Activated T-cell treated with anti-CD3 and anti-CD28 coated beads, Interleukin-2, amount 50 U/mL, for 4 hours (primary cell): ENCODE measurements around the gene MBP. TPM values are rescaled to one million over a fixed set of nuclear protein-coding genes. Genes with fewer than 3 reads are reported as not detected.
"Not testable (repeated sequence)": the region's sequence is repeated elsewhere in the genome, so short reads cannot be mapped to it uniquely, and the experiment has no call there.

Source experiments
- ATAC-seq, 2 donors: fragments of 200-7000 bp; cut with Tn5 transposase; one replicate each; pipeline ENCODE4 v1.10.0; 2021
- DNase-seq: peaks from one replicate; pipeline ENCODE4 v3.0.0-alpha.2; 2020
- H3K27me3 Mint-ChIP-seq: one replicate; pipeline ENCODE4 v1.8.0; 2021; ENCODE audit warnings: low read depth, mixed read lengths
- H3K36me3 Mint-ChIP-seq: one replicate; pipeline ENCODE4 v1.8.0; 2022; ENCODE audit warnings: mixed read lengths; ENCODE audit not compliant: insufficient read depth
- H3K4me1 Mint-ChIP-seq: one replicate; pipeline ENCODE4 v1.8.0; 2021; ENCODE audit warnings: low read depth, mixed read lengths
- H3K4me3 Mint-ChIP-seq: one replicate; pipeline ENCODE4 v1.8.0; 2021; ENCODE audit warnings: mild to moderate bottlenecking, moderate library complexity, mixed read lengths
- H3K9me3 Mint-ChIP-seq: one replicate; pipeline ENCODE4 v1.8.0; 2021; ENCODE audit warnings: mixed read lengths
- total RNA-seq, 3 donors: library from RNA; stranded (reverse); gene quantifications; one replicate each; pipeline ENCODE4 v1.2.1, GENCODE V29; 2021

Gene MBP
- total RNA-seq, 3 donors from 2014 or later, result 28.1 to 32.9 (median 32.3) TPM

DNA sequence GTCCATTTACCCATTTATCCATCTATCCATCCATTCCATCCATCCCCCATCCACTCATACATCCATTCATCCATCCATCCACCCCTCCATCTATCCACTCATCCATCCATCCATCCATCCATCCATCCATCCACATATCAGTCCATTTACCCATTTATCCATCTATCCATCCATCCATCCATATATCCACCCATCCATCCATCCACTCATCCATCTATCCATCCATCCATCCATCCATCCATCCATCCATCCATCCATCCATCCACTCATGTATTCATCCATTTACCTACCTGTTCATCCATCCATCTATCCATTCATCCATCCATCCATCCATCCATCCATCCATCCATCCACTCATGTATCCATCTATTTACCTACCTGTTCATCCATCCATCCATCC is 113.9 kb downstream of the MBP start:
- peaks cover 46% of the 10 kb centered on the region for H3K36me3 Mint-ChIP-seq
- H3K9me3 Mint-ChIP-seq, H3K27me3 Mint-ChIP-seq, H3K4me3 Mint-ChIP-seq, ATAC-seq, DNase-seq: not testable (repeated sequence)
- peaks cover 31% of the 10 kb centered on the region for H3K4me1 Mint-ChIP-seq

DNA sequence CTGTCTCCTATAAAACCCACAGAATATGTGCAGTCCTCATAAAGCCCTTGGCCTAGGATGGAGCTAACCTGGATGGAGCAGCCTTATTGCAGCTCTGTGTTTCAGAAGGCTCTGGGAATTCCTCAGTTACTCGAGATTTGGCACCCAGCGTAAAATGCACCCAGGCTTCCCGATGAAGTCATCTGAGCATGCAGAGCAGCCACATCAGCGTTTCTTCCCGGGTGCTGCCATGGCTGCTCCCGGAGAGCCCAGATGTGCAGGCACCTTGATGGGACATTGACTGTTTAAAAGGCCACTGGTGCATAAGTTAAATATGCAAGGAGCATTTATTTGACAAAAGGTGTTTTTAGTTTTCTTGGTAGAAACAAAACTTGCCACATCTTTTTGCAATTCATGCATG is 115.2 kb downstream of the MBP start:
- peaks cover 26% of the 10 kb centered on the region for H3K4me1 Mint-ChIP-seq
- H3K36me3 Mint-ChIP-seq, result peaks cover 49% of the 10 kb centered on the region
- DNase-seq (no peak), ATAC-seq (no peak)
- H3K4me3 Mint-ChIP-seq, result no peak overlapping the region
- H3K27me3 Mint-ChIP-seq, result no peaks in the 10 kb centered on the region
- H3K9me3 Mint-ChIP-seq, result no peaks in the 10 kb centered on the region

DNA sequence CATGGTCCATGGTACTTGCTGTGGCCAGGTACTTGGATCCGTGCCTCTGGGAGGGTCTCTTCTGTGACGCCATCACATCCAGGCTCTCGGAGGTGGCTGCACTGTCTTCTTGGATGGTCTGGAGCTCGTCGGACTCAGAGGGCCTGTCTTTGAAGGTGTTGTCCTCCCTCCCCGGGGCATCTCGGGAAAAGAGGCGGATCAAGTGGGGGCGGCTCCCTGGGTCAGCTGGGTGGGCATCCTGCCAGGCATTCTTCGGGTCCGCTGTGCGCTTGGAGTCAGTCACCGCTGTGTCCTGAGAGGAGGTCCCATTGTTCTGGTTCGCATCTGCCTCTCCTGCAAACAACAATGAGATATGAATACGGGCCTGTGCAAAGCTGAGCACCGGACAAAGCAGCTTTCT is 115.6 kb downstream of the MBP start:
- H3K36me3 Mint-ChIP-seq, result peaks cover 49% of the 10 kb centered on the region
- H3K9me3 Mint-ChIP-seq, result no peaks in the 10 kb centered on the region
- no peak overlapping the region for H3K4me3 Mint-ChIP-seq
- no peak for ATAC-seq
- no peak for DNase-seq
- no peaks in the 10 kb centered on the region for H3K27me3 Mint-ChIP-seq
- H3K4me1 Mint-ChIP-seq, result peaks cover 26% of the 10 kb centered on the region

DNA sequence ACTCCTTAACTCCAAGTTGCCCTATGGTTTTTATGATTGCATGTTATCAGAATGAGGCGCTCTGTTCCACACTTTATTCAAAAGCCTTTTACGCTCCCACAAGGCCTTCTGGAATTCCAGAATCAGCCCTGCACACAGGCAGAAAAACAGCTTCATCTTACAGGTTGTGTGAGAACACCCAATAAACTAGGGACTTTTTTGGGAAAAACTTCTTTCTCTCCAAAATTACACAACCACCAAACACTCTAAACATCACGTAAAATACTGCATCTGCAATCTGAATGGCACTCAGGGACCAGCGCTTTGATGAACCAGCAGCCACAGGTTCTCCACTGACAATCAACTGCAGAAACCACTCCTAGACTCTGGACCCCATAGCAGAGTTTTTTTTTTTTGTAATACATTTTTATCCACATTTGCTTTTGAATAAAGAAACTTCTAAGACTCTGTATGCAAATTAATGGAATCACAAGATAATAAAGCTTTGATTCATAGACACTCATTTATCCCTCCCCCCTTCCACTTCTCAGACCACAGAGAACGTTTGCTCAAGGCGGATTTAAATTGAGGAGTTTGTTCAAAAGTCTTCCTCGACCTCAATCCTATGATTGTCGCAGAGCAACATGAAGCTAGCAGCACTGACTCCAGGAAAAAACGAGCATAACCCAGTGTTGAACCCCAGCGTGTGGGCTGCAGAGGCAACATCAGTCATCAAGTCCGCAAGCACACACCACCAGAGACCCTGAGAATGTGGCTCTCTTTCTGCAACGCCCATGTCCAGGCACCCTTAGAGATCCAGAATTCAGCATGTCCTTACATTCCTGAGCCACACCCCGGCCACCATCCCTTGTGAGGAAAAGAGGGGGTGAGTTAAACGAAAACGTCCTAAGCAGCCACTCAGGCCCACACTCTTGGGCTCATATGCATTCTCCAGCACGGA is 116.5 kb downstream of the MBP start:
- Mint-ChIP-seq H3K36me3 (peaks cover 46% of the 10 kb centered on the region), H3K27me3 (no peaks in the 10 kb centered on the region), H3K9me3 (no peaks in the 10 kb centered on the region), H3K4me1 (peaks cover 20% of the 10 kb centered on the region), H3K4me3 (no peak overlapping the region)
- ATAC-seq, result no peak
- no peak for DNase-seq

DNA sequence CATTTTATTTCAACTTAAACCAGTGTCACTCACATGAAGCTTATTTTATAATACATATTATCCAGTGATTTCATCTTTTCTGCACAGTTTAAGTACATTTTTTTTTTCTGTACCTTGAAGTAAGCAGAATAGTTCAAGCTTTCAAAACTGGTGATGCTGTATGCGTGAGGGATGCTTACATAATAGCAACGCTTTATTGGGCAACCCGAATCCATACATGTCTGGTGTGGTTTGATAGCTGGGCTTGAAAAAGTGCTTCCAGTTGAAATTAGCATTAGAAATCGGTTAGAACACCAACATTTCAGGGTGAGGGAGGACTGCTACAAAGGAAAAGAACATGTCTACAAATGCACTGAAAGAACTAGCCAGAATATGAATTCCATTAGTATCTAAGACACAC is 117.4 kb downstream of the MBP start:
- no peak overlapping the region for H3K4me3 Mint-ChIP-seq
- peaks cover 54% of the 10 kb centered on the region for H3K36me3 Mint-ChIP-seq
- ATAC-seq (no peak), DNase-seq (no peak)
- H3K9me3 Mint-ChIP-seq, result no peaks in the 10 kb centered on the region
- peaks cover 20% of the 10 kb centered on the region for H3K4me1 Mint-ChIP-seq
- H3K27me3 Mint-ChIP-seq, result no peaks in the 10 kb centered on the region

DNA sequence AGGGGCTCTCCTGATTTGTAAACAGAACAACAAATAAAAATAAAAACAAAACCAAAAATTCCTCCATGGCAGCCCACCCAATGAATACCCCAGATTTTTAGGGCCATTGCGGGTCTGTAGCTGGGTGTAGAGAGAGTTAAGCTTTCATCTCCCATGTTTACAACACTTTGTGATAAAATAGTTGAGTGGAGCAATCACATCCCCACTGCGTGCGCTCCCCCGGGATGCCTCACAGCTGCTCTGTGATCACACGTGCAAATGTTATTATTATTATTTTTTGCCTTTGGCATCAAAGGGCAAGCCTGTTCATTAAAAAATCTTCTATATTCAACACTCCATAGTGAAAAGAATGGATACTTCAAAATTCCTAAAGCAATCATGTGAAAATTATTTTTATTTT is 118.0 kb downstream of the MBP start:
- no peak for ATAC-seq
- Mint-ChIP-seq H3K4me3 (no peak overlapping the region), H3K4me1 (peaks cover 17% of the 10 kb centered on the region), H3K36me3 (peaks cover 49% of the 10 kb centered on the region), H3K27me3 (no peaks in the 10 kb centered on the region), H3K9me3 (no peaks in the 10 kb centered on the region)
- DNase-seq, result no peak

DNA sequence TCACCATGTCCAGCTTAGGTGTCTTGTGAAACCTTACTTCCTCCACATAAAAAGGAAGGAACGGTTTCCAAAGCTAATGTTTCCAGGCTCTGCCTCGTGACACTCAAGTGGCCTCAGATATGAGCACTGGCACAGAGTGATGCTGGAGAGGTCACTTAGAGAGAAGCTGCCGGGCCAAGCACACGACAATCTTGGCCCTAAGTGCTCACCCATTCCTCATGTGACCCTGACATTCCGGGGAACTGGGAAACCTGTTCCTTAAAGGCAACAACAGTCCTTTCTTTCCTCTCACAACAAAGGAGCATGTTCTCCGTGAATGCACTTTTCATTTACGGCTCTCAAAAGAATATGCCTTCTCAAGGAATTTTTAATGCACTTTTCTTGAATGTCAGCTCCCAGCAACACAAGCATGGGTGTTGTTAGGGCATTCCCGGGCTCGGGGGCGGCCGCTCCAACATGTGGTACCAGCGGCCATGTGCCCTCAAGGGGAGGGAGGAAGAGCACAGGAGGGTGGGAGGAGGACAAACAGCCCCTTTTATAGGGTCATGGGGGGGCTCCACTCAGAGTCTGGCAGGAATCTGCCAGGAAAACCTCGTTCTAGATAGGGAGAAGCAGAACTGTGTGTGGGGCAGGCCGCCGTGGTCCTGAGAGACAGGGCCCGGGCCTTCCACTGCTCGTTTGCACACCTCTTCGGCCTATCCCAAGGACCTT is 118.6 kb downstream of the MBP start:
- ATAC-seq, result no peak
- Mint-ChIP-seq H3K4me1 (peaks cover 15% of the 10 kb centered on the region), H3K4me3 (no peak overlapping the region), H3K9me3 (no peaks in the 10 kb centered on the region), H3K27me3 (no peaks in the 10 kb centered on the region), H3K36me3 (peaks cover 43% of the 10 kb centered on the region)
- no peak for DNase-seq

DNA sequence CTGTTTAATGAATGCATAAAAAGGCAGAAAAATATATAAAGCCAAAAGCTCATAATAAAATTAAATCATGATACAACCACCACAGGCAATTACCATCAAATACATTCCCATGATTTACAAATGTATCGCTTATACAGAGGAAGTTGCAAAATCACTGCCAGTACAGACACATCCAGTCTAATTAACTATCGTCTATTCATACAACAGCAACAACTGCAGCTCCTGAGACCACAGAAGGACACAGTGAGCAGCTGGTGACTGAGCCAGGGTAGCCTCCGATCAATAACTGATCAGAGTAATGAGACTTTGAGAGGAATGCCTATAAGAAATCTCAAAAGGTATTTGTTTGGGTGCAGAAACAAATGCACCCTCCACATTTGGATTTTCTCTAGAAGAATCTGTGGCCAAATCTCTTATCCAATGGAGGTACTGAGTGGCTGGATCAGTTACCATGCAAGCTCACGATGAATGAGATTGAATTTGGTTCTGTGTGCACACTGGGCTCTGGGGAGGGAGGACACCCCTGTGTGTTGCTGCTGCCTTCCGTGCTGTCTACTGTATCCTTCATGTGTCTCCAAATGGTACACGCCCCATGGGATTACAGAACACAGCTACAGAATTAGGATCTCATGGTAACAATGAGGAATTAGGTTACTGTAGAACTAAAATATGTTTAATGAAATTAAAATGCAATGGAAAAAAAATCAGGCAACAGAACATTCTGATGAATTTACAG is 119.6 kb downstream of the MBP start:
- no peak for DNase-seq
- Mint-ChIP-seq H3K36me3 (peaks cover 36% of the 10 kb centered on the region), H3K4me1 (peaks cover 13% of the 10 kb centered on the region), H3K9me3 (no peaks in the 10 kb centered on the region), H3K27me3 (no peaks in the 10 kb centered on the region), H3K4me3 (no peak overlapping the region)
- ATAC-seq, result no peak

DNA sequence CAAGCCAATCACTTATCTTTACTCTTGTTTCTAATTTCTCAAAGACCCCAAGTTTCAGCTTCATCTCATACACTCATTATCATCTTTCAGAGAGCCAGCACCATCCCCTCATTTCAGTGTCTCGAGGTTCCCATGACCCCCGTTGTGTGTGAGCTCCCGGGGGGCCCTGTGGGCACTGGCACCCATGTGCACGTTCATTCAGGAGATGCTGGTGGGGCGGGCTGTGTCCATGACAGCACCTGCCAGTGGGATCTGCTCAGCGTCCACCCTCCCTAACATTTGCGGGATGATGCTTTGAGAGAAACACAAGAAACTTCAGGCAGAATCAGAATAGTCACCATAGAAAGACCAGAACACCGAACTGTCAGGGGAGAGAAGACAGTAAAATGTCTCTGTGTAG is 120.5 kb downstream of the MBP start:
- Mint-ChIP-seq H3K27me3 (no peaks in the 10 kb centered on the region), H3K4me3 (no peak overlapping the region), H3K4me1 (peaks cover 12% of the 10 kb centered on the region), H3K36me3 (peaks cover 30% of the 10 kb centered on the region), H3K9me3 (no peaks in the 10 kb centered on the region)
- DNase-seq, result no peak
- ATAC-seq, result no peak

DNA sequence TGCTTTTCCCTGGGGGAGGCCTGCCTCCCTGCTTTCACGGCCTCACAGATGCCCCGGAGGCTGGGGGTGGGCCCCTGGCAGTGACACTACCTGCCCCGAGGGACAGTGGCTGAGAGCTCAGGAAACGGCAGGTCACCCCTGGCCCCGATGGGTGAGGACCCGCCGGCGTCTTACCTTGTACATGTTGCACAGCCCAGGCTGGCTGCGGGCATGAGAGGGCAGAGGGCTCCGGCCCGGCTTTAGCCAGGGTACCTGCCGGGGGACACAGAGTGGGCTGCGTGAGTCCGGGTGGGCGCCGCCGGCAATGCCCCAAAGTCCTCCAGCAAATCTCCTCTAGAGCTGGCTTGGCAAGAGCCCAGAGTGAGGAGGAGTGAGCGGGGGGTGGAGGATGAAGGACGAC is 122.9 kb downstream of the MBP start:
- Mint-ChIP-seq H3K9me3 (no peaks in the 10 kb centered on the region), H3K4me3 (no peak overlapping the region), H3K36me3 (peaks cover 15% of the 10 kb centered on the region), H3K4me1 (peaks cover 24% of the 10 kb centered on the region), H3K27me3 (no peaks in the 10 kb centered on the region)
- no peak for DNase-seq
- no peak for ATAC-seq

DNA sequence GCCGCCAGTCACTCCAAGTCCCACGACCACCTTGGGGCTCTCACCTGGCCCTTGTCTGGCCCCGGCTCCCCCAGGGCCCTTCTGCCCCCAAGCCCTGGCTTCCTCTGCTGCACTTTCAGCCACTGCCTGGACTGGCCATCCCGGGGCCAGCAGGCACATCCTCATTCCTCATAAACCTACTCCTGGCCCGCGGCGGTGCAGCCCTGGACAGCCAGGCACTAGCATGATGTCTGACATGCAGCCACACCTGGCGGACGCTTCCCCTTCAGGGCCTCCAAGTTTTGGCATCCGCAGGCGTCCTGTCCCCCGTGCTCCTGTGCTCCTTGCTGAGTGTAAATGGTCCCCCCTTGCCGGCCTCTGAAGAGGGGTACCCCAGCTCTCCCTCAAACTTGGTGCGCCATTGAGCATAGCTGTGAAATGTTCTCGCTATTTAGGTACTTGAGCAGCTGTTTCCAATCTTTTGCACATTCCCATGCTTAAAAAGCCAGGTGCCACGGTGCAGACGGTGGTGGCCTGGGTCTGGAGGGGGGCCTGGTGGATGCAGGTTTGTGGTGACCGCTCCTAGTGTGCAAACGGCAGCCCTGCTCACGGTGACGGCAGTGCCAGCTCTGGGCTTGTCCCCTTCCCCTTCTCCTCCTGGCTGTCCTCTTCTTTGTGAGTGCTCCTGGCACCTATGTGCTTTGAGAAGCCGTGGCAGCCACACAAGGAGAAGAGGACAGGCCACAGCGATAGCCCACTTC is 123.8 kb downstream of the MBP start:
- Mint-ChIP-seq H3K27me3 (no peaks in the 10 kb centered on the region), H3K36me3 (peaks cover 13% of the 10 kb centered on the region), H3K4me3 (no peak overlapping the region), H3K4me1 (peaks cover 28% of the 10 kb centered on the region), H3K9me3 (no peaks in the 10 kb centered on the region)
- no peak for DNase-seq
- no peak for ATAC-seq

DNA sequence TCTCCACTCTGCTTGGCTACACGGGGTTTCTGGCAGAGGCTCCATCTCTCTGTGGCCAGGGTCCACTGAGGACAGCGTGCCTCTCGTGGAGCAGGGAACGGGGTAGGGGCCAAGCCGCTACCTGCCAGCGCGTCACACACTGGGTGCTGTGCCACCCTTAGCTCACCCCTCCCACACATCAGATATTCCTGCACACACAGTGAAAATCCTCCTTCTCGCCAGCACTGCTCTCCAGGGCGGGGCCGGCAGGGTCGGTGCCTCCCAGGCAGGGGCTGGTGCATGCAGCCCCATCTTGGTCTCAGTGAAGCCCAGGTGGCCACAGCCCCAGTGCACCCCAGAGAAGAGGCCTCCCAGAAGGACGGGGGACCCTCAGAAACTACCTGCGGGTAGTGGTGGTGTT is 124.6 kb downstream of the MBP start:
- peaks cover 26% of the 10 kb centered on the region for H3K4me1 Mint-ChIP-seq
- ATAC-seq, result no peak
- H3K4me3 Mint-ChIP-seq, result no peak overlapping the region
- no peak for DNase-seq
- no peaks in the 10 kb centered on the region for H3K9me3 Mint-ChIP-seq
- no peaks in the 10 kb centered on the region for H3K27me3 Mint-ChIP-seq
- H3K36me3 Mint-ChIP-seq, result peaks cover 8% of the 10 kb centered on the region

DNA sequence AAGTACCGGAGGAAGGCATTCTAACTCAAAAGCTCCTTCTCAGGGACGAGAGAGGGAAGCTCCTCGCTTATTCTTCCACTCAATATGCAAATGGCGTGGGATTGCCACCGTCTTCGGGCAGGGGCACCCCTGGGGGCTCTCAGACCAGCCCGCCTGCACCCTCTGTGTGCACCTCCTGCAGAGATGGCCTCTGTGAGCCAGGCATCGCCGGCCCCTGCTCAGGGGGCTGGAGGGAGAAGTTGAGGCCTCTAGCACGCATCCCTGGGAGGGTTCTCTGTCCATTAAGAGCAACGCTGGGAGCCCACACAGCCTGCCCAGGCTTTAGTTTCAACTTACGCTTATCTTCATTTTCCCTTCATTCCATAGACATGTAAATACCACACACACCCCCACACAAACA is 125.3 kb downstream of the MBP start:
- ATAC-seq (no peak), DNase-seq (no peak)
- no peaks in the 10 kb centered on the region for H3K9me3 Mint-ChIP-seq
- peaks cover 8% of the 10 kb centered on the region for H3K36me3 Mint-ChIP-seq
- H3K4me1 Mint-ChIP-seq, result peaks cover 23% of the 10 kb centered on the region
- no peak overlapping the region for H3K4me3 Mint-ChIP-seq
- H3K27me3 Mint-ChIP-seq, result no peaks in the 10 kb centered on the region
